ENCODE data around the gene VIPR2. TPM values are rescaled to one million over a fixed set of nuclear protein-coding genes. Genes with fewer than 3 reads are reported as not detected.
"Not testable (repeated sequence)": the region's sequence is repeated elsewhere in the genome, so short reads cannot be mapped to it uniquely, and the experiment has no call there.

VIPR2 gene
- total RNA-seq, 1 donor from 2014 or later = 0.07 TPM

DNA sequence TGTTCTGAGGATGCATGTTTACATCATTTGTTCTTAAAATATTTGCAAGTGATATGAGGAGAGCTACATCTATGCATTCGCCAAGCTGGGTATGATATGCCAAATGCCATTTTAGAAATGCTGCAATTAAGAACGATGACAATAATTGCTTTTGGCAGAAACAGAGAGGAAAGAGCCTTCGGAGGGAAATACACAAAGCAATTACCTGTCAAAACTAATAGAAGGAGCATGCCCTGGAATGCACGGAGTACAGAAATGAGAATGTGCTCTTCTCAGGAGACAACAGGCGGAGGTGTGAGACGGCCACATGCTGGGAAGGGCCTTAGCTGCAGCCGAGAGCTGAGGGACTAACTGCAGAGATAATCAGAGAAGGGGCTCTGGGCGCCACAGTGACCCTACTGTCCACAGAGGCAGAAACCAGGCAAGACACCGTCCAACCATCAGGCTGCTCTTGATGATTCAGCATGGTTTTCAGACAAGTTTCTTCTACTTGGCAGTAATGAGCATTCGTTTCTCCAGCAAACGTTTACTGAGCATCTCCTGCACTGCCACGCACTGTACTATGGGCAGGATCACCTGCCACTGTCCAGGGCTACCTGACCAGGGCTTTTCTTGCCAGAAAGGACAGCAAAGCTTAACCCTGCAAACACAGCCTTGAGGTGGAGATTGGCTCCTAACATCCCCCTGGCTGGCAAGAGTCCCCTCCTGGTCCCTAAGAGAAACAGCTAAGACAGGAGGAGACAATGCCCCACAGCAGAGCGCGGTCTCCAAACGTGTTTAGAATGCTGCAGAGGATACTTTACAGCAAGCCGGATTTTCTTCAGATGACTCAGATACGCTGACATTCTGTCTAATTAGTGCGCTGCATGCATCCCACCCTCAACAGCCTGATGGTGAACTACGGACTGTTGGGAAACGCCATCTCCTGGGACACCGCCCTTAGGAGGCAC, 18.1 kb downstream of the VIPR2 start:
- TF ChIP-seq, protein P1, sequence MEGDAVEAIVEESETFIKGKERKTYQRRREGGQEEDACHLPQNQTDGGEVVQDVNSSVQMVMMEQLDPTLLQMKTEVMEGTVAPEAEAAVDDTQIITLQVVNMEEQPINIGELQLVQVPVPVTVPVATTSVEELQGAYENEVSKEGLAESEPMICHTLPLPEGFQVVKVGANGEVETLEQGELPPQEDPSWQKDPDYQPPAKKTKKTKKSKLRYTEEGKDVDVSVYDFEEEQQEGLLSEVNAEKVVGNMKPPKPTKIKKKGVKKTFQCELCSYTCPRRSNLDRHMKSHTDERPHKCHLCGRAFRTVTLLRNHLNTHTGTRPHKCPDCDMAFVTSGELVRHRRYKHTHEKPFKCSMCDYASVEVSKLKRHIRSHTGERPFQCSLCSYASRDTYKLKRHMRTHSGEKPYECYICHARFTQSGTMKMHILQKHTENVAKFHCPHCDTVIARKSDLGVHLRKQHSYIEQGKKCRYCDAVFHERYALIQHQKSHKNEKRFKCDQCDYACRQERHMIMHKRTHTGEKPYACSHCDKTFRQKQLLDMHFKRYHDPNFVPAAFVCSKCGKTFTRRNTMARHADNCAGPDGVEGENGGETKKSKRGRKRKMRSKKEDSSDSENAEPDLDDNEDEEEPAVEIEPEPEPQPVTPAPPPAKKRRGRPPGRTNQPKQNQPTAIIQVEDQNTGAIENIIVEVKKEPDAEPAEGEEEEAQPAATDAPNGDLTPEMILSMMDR (IDR thresholded peaks at IDR 0.05) = no peak
- Mint-ChIP-seq H3K4me3 (ENCODE audit: unreplicated experiment) (no peak overlapping the region), H3K4me1 (ENCODE audit: low read depth) (no peaks in the 10 kb centered on the region), H3K36me3 (ENCODE audit: low read depth) (no peaks in the 10 kb centered on the region), H3K27ac (ENCODE audit: unreplicated experiment) (no peak overlapping the region), H3K27me3 (ENCODE audit: low read depth) (peaks cover 46% of the 10 kb centered on the region), H3K9me3 (ENCODE audit: low read depth) (peaks cover 6% of the 10 kb centered on the region)
- peak; percentile 64 for DNase-seq (ENCODE audit: low spot score)

DNA sequence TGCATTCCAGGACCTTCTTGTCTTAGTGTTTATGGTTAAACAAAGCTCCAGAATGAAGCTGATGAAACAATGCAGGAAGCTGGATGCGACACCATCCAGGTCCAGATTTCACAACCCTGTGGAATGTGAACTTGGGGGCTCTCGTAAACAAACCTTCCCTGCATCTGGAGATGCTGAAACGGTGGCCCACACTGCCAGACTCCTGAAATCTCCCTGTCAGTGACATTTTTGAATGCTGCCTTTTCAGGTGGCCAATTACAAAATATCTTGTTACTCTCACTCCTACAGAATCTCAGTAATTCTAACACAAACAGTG, 18.8 kb downstream of the VIPR2 start:
- no peak overlapping the region for H3K4me3 Mint-ChIP-seq (ENCODE audit: unreplicated experiment)
- TF ChIP-seq, protein P1 (IDR thresholded peaks at IDR 0.05) = no peak
- H3K36me3 Mint-ChIP-seq (ENCODE audit: low read depth) = no peaks in the 10 kb centered on the region
- peaks cover 6% of the 10 kb centered on the region for H3K9me3 Mint-ChIP-seq (ENCODE audit: low read depth)
- no peak for DNase-seq (ENCODE audit: low spot score)
- H3K27me3 Mint-ChIP-seq (ENCODE audit: low read depth) = peaks cover 39% of the 10 kb centered on the region
- no peak overlapping the region for H3K27ac Mint-ChIP-seq (ENCODE audit: unreplicated experiment)
- no peaks in the 10 kb centered on the region for H3K4me1 Mint-ChIP-seq (ENCODE audit: low read depth)

DNA sequence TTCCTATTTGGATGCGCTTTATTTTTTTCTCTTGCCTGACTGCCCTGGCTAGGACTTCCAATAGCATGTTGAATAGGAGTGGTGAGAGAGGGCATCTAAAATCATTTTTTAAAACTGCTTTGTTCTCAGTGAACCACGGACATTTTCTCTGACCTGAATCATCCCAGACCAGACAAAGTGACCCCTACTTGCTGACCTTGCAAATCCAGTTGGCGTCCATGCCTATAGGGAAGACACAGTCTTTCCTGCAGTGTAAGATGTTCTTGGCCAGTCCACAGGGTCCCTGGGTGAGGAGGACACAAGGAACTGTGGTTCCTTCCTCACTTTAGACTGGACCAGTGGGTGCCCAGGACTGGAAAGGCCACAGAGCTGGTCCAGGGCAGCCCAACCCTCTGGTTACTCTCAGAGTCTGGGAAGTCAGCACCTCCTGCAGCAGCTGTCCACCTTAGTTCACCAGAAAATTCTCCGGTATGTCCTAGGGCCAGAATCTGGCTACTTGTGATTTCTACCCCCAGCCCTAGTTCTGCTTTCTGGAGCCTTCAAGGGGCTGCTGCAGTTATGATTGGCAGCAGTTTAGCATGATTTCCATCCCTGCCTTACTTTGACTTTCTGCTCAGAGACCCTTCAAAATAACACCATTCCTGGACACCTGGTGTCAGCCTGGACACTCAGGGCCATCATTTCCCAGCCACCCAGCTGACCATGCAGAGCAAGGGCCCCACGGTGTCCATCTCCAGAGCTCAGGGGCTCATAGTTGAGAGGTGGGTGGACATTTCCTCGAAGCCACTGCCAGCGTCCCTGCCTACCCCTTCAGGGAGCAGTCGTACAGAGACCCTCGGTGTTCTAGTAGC, 19.3 kb downstream of the VIPR2 start:
- Mint-ChIP-seq H3K27me3 (ENCODE audit: low read depth) (peaks cover 39% of the 10 kb centered on the region), H3K36me3 (ENCODE audit: low read depth) (no peaks in the 10 kb centered on the region), H3K4me3 (ENCODE audit: unreplicated experiment) (no peak overlapping the region), H3K27ac (ENCODE audit: unreplicated experiment) (no peak overlapping the region), H3K9me3 (ENCODE audit: low read depth) (peaks cover 6% of the 10 kb centered on the region), H3K4me1 (ENCODE audit: low read depth) (no peaks in the 10 kb centered on the region)
- DNase-seq (ENCODE audit: low spot score) = no peak
- TF ChIP-seq, protein P1 (IDR thresholded peaks at IDR 0.05) = no peak

DNA sequence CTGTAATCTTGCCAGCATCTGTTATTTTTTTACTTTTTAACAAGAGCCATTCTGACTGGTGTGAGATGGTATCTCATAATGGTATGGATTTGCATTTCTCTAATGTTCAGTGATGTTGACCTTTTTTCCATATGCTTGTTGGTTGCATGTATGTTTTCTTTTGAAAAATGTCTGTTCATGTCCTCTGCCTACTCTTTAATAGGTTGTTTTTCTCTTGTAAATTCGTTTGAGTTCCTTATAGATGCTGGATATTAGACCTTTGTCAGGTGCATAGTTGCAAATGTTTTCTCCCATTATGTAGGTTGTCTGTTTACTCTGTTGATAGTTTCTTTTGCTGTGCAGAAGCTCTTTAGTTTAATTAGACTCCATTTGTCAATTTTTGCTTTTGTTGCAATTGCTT, 20.9 kb downstream of the VIPR2 start:
- DNase-seq (ENCODE audit: low spot score); H3K4me3 Mint-ChIP-seq (ENCODE audit: unreplicated experiment); H3K9me3 Mint-ChIP-seq (ENCODE audit: low read depth); H3K36me3 Mint-ChIP-seq (ENCODE audit: low read depth); H3K4me1 Mint-ChIP-seq (ENCODE audit: low read depth); H3K27ac Mint-ChIP-seq (ENCODE audit: unreplicated experiment): not testable (repeated sequence)
- peaks cover 41% of the 10 kb centered on the region for H3K27me3 Mint-ChIP-seq (ENCODE audit: low read depth)

DNA sequence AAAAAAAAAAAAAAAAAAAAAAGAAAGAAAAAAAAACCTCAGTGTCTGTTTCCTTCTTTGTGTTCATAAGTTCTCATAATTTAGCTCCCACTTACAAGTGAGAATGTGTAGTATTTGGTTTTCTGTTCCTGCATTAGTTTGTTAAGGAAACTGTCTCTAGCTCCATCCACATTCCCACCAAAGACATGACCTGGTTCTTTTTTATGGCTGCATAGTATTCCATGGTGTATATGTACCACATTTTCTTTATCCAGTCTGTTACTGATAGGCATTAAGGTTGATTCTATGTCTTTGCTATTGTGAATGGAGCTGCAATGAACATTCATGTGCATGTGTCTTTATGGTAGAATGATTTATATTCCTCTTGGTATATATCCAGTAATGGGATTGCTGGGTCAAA, 21.4 kb downstream of the VIPR2 start:
- H3K27ac Mint-ChIP-seq (ENCODE audit: unreplicated experiment); H3K36me3 Mint-ChIP-seq (ENCODE audit: low read depth); H3K4me3 Mint-ChIP-seq (ENCODE audit: unreplicated experiment); H3K4me1 Mint-ChIP-seq (ENCODE audit: low read depth); DNase-seq (ENCODE audit: low spot score); H3K9me3 Mint-ChIP-seq (ENCODE audit: low read depth): not testable (repeated sequence)
- H3K27me3 Mint-ChIP-seq (ENCODE audit: low read depth) = peaks cover 39% of the 10 kb centered on the region

DNA sequence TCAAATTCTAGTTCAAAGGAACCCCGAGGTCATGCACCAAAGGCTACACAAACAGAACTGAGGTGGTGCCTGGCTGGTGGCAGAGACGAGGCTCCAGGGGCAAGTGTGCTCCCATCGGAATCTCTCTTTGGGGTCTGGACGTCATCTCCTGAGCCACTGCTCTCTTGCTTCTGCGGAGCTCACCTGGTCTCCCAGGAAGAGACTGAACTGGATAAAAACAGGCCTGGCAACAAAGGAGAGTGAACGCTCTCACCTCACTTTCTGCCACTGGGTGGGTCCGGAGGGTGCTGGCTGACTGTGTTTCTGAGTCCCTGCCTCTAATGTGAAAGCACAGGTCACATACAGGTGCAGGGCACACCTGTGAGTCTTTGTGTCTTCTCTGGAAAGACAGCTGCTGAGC, 22.4 kb downstream of the VIPR2 start:
- Mint-ChIP-seq H3K9me3 (ENCODE audit: low read depth) (peaks cover 6% of the 10 kb centered on the region), H3K36me3 (ENCODE audit: low read depth) (no peaks in the 10 kb centered on the region), H3K27ac (ENCODE audit: unreplicated experiment) (no peak overlapping the region), H3K4me1 (ENCODE audit: low read depth) (no peaks in the 10 kb centered on the region), H3K4me3 (ENCODE audit: unreplicated experiment) (no peak overlapping the region), H3K27me3 (ENCODE audit: low read depth) (peaks cover 43% of the 10 kb centered on the region)
- no peak for DNase-seq (ENCODE audit: low spot score)
- TF ChIP-seq, protein P1 (IDR thresholded peaks at IDR 0.05) = no peak

Measured in chondrocyte (in vitro differentiated cells).